Ascending aorta (tissue), 2 donors: ENCODE measurements around the gene ARHGEF10L. TPM values are rescaled to one million over a fixed set of nuclear protein-coding genes. Genes with fewer than 3 reads are reported as not detected.

ENCODE experiments used
- DNase-seq, 2 donors: peaks; one replicate each; pipeline ENCODE4 v3.0.0-alpha.2; 2019; ENCODE audit warnings: low spot score in 2 of 2
- H3K27ac ChIP-seq, 2 donors: fragments of 200-600 bp; sonication (generic); one replicate each; pipeline ENCODE4 v1.5.1; 2016 to 2017; ENCODE audit warnings: mild to moderate bottlenecking in 1 of 2
- H3K27me3 ChIP-seq: fragments of 200-600 bp; sonication (generic); one replicate; pipeline ENCODE4 v1.5.1; 2017
- H3K36me3 ChIP-seq, 2 donors: fragments of 200-600 bp; sonication (generic); one replicate each; pipeline ENCODE4 v1.5.1; 2016
- H3K4me1 ChIP-seq, 2 donors: fragments of 200-600 bp; sonication (generic); one replicate each; pipeline ENCODE4 v1.5.1; 2016 to 2017; ENCODE audit warnings: mild to moderate bottlenecking in 1 of 2
- H3K4me3 ChIP-seq, 2 donors: fragments of 200-600 bp; sonication (generic); one replicate each; pipeline ENCODE4 v1.5.1; 2016 to 2017; ENCODE audit warnings: mild to moderate bottlenecking in 1 of 2
- H3K9me3 ChIP-seq, 2 donors: fragments of 200-600 bp; sonication (generic); one replicate each; pipeline ENCODE4 v1.5.1; 2016
- CTCF ChIP-seq, 3 experiments: fragments of 200-600 bp in 2 of 3; fragments of 450-650 bp in 1 of 3; sonication (generic) in 2 of 3; IDR thresholded peaks; one replicate each; pipeline ENCODE4 v1.5.1; 2016 to 2019; ENCODE audit warnings: antibody characterized with exemption in 3 of 3, mild to moderate bottlenecking in 1 of 3, moderate library complexity in 1 of 3
- intact Hi-C: fragments of 100-400 bp; cut with DNase I; formaldehyde crosslinking; loops from one replicate; pipeline ENCODE4 v1.15.1; 2023
- total RNA-seq: library from RNA; depleted of rRNA; stranded (reverse); fragments of >200 nt; gene quantifications from one replicate; pipeline ENCODE4 v1.1.0, GENCODE V29; 2016

ARHGEF10L gene
- total RNA-seq, 1 donor from 2014 or later, result 177 TPM

- peak overlapping the region; percentile 95 to 98 for H3K27ac ChIP-seq
- H3K4me1 ChIP-seq, result peaks cover 52 to 86% of the 10 kb centered on the region in 2 donors
- no peaks in the 10 kb centered on the region for H3K36me3 ChIP-seq
- TF ChIP-seq CTCF (IDR thresholded peaks at IDR 0.05), result no peak
- H3K9me3 ChIP-seq, result no peaks in the 10 kb centered on the region
- H3K4me3 ChIP-seq, result peak overlapping the region in 1 of 2 donors; percentile 14
- H3K27me3 ChIP-seq, result no peaks in the 10 kb centered on the region
- intact Hi-C loops, result no loop called here
- peak in 1 of 2 donors; percentile 89 for DNase-seq
Observed at GRCh38 chr1:17561247-17561548, 21.7 kb downstream of the ARHGEF10L start.

- Histone ChIP-seq H3K4me3 (peak overlapping the region in 1 of 2 donors; percentile 14), H3K27me3 (no peaks in the 10 kb centered on the region), H3K36me3 (no peaks in the 10 kb centered on the region), H3K4me1 (peaks cover 53 to 86% of the 10 kb centered on the region in 2 donors), H3K27ac (peak overlapping the region; percentile 95 to 98), H3K9me3 (no peaks in the 10 kb centered on the region)
- intact Hi-C loops, result no loop called here
- no peak for TF ChIP-seq CTCF (IDR thresholded peaks at IDR 0.05)
- DNase-seq, result peak; percentile 78 to 92
Observed at GRCh38 chr1:17561561-17561985, 22.1 kb downstream of the ARHGEF10L start.

DNA sequence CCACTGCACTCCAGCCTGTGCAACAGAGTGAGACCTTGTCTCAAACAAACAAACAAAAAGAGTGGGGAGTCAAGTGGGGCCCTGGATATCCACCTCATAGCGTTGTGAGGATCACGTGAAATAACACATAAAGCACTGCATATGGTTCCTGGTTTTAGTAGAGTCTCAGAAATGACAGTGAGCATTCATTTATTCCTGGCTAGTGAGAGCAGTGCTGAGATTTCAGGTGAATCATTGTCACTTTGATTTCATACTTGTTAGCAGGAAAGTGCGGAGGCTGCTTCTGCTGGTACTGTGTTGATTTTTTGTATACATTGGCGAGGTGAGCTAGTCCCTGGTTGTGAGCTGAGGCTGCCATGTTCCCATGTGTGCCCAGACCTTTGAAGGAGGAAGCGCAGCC lies 22.9 kb downstream of the ARHGEF10L start:
- TF ChIP-seq CTCF (IDR thresholded peaks at IDR 0.05), result no peak
- intact Hi-C loops, result no loop called here
- Histone ChIP-seq H3K36me3 (no peaks in the 10 kb centered on the region), H3K4me1 (peaks cover 57 to 92% of the 10 kb centered on the region in 2 donors), H3K27ac (peak overlapping the region; percentile 95 to 98), H3K4me3 (no peak overlapping the region), H3K27me3 (no peaks in the 10 kb centered on the region), H3K9me3 (no peaks in the 10 kb centered on the region)
- no peak for DNase-seq

DNA sequence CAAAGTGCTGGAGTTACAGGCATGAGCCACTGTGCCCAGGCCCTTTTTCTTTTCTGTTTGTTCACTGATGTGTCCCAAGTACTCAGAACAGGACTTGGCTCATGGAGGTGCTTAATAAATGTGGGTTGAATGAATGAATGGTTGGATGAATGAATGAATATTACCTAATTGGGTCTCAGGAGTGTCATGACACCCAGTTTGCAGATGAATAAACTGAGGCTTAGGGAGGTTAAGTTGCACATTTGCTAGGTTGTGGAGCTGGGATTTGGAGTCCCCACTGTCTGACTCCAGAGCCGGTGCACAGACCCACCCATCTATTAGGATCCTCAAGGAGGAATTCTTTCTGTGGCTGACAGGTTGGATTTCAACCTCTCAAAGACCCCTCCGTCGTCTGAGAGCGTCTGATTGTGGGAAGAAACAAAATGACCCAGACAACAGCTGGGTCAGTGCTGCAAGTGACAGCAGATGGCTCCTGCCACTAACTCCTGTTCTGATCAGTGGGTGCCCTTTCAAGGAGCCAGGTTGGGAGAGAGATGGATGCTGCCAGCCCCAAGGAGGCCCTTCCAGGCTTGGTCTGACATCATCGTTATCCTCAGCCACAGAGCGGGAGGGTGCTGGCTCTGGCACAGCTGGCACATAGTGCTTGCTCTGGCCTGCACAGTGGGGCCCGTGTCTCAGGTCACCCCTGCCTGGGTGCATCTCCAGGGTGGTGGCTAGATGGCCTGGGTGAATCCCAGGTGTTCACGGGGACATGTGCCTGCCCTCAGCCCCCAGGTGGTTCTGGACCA lies 24.2 kb downstream of the ARHGEF10L start:
- peak; percentile 49 to 89 for DNase-seq
- no peak for TF ChIP-seq CTCF (IDR thresholded peaks at IDR 0.05)
- no peaks in the 10 kb centered on the region for H3K36me3 ChIP-seq
- no peaks in the 10 kb centered on the region for H3K27me3 ChIP-seq
- intact Hi-C loops, result no loop called here
- H3K27ac ChIP-seq, result peak overlapping the region; percentile 95 to 98
- peaks cover 68 to 97% of the 10 kb centered on the region in 2 donors for H3K4me1 ChIP-seq
- H3K4me3 ChIP-seq, result no peak overlapping the region
- no peaks in the 10 kb centered on the region for H3K9me3 ChIP-seq

DNA sequence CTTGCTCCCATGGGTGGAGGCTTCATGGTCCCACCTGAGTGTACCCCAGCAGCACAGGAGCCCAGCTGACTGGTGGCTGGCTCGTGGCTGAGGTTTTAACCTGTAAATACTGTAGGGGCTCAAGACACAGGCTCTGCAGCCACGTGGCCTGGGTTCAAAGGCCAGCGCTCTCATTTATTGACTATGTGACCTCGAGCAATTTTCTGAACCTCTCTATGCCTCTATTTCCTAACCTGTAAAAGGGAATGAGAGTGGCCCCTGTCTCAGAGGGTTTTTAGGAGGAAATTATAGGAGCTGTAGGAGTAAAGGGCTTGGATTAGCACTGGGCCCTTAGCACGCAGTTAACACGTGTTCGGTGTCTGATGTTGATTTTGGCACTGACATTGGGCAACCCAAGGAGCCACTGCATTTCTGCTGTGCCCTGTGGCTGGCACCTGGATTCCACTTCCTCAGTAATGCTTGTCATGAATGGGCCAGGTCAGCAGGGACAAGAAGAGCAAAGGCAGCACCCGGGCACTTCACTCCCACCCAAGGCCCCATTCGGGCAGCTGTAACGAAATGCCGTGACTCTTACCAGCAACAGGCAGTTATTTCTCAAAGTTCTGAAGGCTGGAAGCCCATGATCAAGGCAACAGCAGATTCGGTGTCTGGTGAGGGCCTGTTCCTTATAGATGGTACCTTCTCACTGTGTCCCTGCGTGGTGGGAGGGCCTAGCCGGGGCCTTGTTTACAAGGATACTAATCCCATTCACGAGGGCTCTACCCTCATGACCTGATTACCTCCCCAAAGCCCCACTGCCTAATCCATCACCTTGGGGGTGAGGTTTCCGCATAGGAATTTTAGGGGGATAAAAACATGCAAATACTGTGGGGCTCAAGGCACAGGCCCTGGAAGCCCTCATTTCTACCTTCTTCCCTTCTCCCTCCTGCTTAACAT lies 25.2 kb downstream of the ARHGEF10L start:
- Histone ChIP-seq H3K4me3 (no peak overlapping the region), H3K4me1 (peaks cover 64 to 95% of the 10 kb centered on the region in 2 donors), H3K9me3 (no peaks in the 10 kb centered on the region), H3K27ac (peak overlapping the region; percentile 95 to 98), H3K27me3 (no peaks in the 10 kb centered on the region), H3K36me3 (no peaks in the 10 kb centered on the region)
- intact Hi-C loops, result no loop called here
- TF ChIP-seq CTCF (IDR thresholded peaks at IDR 0.05), result no peak
- DNase-seq, result peak in 1 of 2 donors; percentile 85
